GM20000 (cell line): Measurements from ENCODE around the gene IMMP2L.

Experiments used
- DNase-seq: peaks from one replicate; pipeline ENCODE4 v3.0.0; 2012; ENCODE audit warnings: low spot score
- TF ChIP-seq, protein P1 (sequence below): IDR thresholded peaks from 2 replicates; pipeline ENCODE4 v1.5.1; 2012; ENCODE audit warnings: mild to moderate bottlenecking, control low read depth; ENCODE audit errors: extremely low read depth, missing control alignments

IMMP2L gene

DNA sequence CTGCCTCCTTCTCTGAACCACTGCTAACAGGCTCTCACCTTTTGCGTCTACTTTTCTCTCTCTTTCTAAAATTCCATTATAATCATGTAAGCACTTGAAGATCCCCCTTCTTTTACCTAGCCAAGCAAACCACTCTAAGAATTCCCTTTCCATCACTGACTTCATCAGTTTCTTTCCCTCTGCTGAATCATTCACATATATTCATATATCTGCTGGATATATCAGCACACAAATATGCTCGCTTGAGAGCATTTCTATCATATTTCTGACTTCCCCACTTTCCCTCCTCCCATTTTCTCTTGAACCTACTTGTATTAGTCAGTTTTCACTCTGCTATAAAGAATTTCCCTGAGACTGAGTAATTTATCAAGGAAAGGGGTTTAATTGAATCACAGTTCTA lies 555.6 kb downstream of the IMMP2L start:
- TF ChIP-seq, protein P1, sequence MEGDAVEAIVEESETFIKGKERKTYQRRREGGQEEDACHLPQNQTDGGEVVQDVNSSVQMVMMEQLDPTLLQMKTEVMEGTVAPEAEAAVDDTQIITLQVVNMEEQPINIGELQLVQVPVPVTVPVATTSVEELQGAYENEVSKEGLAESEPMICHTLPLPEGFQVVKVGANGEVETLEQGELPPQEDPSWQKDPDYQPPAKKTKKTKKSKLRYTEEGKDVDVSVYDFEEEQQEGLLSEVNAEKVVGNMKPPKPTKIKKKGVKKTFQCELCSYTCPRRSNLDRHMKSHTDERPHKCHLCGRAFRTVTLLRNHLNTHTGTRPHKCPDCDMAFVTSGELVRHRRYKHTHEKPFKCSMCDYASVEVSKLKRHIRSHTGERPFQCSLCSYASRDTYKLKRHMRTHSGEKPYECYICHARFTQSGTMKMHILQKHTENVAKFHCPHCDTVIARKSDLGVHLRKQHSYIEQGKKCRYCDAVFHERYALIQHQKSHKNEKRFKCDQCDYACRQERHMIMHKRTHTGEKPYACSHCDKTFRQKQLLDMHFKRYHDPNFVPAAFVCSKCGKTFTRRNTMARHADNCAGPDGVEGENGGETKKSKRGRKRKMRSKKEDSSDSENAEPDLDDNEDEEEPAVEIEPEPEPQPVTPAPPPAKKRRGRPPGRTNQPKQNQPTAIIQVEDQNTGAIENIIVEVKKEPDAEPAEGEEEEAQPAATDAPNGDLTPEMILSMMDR, result no peak
- no peak for DNase-seq

DNA sequence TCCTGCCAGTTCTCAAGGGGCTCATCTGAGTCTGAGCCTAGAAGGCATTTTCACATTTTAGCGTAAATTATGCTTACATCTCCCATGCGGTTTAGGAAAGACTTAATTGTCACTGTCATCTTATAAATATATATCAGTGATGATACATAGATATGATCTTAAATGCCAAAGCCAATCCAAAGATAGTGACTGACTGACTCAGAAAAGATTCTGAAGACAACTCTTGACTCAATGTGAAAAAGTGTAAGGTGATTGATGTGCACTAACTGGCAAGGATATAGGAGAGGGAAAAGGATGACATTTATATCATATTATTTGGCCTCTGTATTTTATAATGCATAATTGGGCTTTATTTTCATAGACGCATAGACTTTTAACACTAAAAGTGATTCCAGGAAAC lies 556.3 kb downstream of the IMMP2L start:
- no peak for DNase-seq
- TF ChIP-seq, protein P1, result no peak

DNA sequence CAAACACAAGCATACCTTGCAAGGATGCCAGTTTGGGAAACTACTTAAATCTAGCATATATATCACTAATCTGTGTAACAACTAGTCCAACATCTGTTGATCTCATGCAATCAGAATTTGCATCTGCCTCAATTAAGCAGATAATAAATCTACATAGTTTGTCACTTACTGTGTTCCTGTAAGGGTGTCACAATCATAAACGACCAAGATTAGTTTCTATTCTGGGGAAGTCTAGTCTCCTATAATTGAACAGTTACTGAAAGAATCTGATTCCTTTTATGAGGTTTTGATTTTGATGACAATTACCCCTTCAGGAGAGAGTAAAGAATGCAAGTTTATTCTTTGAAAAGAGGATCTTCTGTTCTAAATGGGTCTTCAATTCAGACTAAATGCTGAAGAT lies 556.8 kb downstream of the IMMP2L start:
- no peak for DNase-seq
- TF ChIP-seq, protein P1, result no peak

DNA sequence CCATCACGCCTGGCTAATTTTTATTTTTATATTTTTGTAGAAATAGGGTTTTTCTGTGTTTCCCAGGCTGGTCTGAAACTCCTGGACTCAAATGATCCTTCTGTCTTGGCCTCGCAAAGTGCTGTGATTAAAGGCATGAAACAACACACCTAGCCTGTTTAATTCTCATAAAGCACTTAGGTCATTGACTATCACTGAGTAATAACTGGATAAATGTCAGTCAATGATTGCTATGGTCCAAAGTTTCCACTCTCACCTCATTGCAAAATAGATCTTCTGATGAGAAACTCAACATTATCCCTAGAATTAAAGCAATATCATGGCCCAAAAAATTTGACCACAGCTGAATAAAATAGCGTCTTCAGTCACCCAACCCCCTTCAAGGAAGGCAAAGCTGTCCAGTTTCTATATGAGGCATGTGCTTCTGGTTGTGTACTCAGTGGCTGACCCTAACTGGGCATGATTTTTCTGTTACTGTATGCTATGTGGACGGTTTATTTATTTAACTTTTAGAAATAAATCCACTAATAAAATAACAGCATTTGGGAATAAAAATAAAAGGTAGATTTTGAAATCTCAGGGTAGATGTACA lies 557.9 kb downstream of the IMMP2L start:
- TF ChIP-seq, protein P1, result no peak
- DNase-seq, result no peak

DNA sequence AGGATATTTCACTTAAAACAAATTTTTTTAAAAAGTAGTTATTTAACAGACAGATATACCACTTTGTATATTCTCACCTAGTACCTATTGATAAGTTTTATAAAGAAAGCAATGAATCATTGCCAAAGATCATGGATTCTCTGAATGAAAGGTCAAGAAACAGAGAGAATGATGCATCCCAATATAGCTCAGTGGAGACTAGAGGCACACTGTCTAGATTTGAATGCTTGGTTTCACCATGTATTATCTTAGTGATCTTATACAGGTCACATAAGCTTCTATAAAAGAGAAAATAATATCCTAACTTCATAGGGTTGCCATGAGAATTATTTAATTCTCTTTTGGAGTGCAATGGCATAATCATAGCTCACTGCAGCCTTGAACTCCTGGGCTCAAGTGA lies 558.4 kb downstream of the IMMP2L start:
- DNase-seq, result no peak
- TF ChIP-seq, protein P1, result no peak

DNA sequence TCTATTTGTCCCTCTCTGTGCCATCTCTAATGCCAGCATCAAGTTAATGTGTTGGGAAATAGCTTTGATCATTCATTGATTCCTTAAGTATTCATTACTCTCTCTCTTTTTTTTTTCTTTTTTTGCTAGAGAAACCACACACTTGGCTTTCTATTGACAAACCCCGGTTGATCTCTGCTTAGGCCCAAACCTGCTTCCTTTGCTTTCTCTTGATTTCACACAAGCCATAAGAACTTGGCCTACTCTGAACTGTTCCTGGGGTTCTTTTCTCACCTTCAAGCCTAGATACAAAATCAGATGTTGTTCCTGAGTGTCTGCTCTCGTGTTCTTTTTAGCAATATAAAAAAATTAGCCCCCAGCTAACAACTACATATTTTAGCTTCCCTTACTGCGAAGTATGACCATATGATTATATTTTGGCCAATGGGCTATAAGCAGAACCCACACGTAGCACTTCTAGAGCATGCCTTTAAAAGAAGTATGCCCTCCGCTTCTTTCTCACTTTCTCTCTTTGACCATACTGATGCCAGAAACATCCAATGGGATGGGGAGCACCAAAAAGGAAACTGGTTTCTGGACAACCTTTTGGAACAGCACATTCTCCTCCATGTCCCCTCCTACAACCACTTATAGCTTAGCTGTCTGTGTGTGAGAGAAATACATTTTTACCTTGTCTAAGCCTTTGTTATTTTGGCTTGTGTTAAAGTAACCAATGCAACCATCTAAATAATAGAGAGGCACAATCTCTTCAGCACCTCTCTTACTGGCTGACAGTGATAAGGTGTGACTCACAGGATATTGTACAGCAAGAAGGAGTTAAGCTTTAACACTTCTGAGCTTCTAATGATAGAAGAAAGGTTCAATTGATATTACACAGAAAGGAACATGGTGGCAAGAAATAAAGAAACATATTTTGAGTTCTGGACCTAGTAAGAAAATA lies 568.0 kb downstream of the IMMP2L start:
- DNase-seq, result no peak
- TF ChIP-seq, protein P1, result no peak

DNA sequence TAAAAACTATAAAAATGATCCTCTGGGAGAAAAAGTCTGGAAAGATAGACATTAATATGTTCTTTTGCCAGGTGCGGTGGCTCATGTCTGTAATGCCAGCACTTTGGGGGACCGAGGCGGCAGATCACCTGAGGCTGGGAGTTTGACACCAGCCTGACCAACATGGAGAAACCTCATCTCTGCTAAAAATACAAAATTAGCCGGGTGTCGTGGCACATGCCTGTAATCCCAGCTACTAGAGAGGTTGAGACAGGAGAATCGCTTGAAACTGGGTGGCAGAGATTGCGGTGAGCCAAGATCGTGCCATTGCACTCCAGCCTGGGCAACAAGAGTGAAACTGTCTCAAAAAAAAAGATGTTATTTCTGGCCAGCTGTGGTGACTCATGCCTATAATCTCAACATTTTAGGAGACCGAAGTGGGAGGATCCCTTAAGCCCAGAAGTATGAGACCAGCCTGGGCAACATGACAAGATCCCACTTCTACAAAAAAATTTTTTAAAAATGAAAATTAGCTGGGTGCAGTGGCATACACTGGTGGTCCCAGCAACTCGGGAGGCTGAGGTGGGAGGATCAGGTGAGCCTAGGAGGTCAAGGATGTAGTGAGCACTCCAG lies 573.3 kb downstream of the IMMP2L start:
- DNase-seq, result no peak
- TF ChIP-seq, protein P1, result no peak
